ENCODE results near the gene DAZ2. TPM values are rescaled to one million over a fixed set of nuclear protein-coding genes. Genes with fewer than 3 reads are reported as not detected.
"Not testable (repeated sequence)": the region's sequence is repeated elsewhere in the genome, so short reads cannot be mapped to it uniquely, and the experiment has no call there.

Gene DAZ2
- not detected for total RNA-seq

DNA sequence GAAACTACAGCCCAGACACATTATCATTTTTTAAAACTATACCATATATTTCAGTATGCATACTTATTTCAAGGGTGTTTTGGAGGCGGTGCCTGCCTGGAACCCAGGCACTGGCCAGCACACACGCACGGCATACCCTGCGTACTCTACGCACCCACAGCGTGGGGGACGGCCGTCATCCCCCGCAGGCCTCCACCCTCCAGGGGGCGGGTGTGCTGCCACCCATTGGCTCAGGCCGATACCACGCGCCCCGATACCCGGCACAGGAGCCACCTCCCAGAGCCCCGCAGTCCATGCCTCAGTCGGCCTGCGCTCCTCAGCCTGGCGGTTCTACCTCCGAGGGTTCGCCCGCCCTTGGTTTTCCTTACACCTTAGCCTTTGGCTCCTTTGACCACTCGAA is at the start of gene DAZ2:
TSS of gene DAZ2 (plus strand) at position 301 of the 400 bp plus-strand sequence. CDS start 208 bp downstream, outside the sequence.
- ATAC-seq; DNase-seq (ENCODE audit: low spot score): not testable (repeated sequence)

- DNase-seq (ENCODE audit: low spot score); ATAC-seq: not testable (repeated sequence)
Measured at GRCh38 chrY:23198908-23199307, 20.4 kb upstream of the DAZ2 start, which contains the start of gene DAZ1. TSS of gene DAZ1 (minus strand) at chrY:23199008. CDS start at chrY:23198800, 208 bp downstream.

- not testable (repeated sequence) for DNase-seq (ENCODE audit: low spot score)
- ATAC-seq: peak; percentile 60
Measured at GRCh38 chrY:23207455-23207854, 11.9 kb upstream of the DAZ2 start.

DNA sequence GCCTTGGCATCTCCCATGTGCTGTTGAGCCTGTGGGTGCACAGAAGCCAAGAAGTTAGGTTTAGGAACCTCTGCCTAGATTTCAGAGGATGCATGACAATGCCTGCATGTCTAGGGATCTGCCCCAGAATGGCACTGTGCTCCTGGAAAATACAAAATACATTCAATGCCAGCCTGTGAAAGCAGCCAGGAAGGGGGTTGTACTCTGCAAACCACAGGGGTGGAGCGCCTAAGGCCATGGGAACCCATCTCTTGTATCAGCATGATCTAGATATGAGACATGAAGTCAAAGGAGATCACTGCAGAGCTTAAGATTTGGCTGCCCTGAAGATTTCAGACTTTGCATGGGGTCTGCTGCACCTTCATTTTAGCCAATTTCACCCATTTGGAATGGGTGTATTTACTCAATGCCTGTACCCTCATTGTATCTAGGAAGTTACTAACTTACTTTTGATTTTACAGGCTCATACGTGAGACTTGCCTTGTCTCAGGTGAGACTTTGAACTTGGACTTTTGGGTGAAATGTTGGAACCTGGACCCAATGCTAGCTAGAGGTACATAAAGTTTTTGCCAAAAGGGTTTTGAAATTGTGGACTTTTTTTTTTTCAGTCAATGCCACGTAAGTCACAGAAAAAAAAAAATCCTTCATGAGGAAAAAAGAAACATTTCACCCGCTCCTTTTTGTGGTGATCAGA is 9.4 kb upstream of the DAZ2 start:
- not testable (repeated sequence) for DNase-seq (ENCODE audit: low spot score)
- peak; percentile 79 for ATAC-seq

DNA sequence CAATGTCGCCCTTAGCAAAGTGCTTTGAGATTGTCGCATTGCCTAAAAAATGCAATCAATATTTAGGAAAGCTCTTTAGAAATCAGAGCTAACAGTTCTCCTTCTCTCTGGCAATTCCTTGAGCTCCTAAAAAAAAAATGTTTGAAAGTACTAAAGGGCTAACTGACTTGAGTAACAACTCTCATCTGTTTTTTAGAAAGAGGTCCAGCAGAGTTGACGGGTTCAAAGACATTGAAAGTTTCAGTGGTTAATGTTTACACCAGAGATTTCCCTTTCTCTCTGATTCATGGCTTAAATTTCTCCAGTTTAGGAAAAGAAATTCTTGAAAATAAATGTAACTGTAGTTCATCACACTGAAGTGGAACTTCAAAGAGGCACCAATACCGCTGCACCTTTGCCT is 8.7 kb upstream of the DAZ2 start:
- peak; percentile 63 for ATAC-seq
- DNase-seq (ENCODE audit: low spot score): not testable (repeated sequence)

Other genes starting within 250 kb of the DAZ2 start
- gene BPY2, start 235.3 kb upstream of the DAZ2 start, total RNA-seq: not detected
- gene DAZ1, start 20.5 kb upstream of the DAZ2 start, total RNA-seq: 0.48 TPM

Measured in left lobe of liver (tissue), 2 donors.